MCF 10A (cell line): ENCODE measurements around the gene NYAP2. TPM values are rescaled to one million over a fixed set of nuclear protein-coding genes. Genes with fewer than 3 reads are reported as not detected.

Source experiments
- BruUV-seq: library from RNA; stranded (reverse); fragments of 400-500 nt; replicated peaks from 2 replicates; lab custom pipeline; 2021; lab: Mats Ljungman, UMichigan
- CTCF ChIA-PET: fragments of 300-600 bp; sonication (Branson Sonifier 250); formaldehyde crosslinking; extraction: SDS; loops from one replicate; lab custom pipeline; 2021; ENCODE audit warnings: antibody characterized with exemption, inconsistent platforms; lab: Yijun Ruan, JAX
- POLR2A ChIA-PET: fragments of 300-600, 350-650 bp; sonication (Branson Sonifier 250); formaldehyde crosslinking; extraction: SDS; loops from one replicate; lab custom pipeline; 2020; ENCODE audit warnings: antibody characterized with exemption, inconsistent platforms; lab: Yijun Ruan, JAX
- DNase-seq: peaks from one replicate; pipeline ENCODE4 v3.0.0-alpha.2; 2018; ENCODE audit not compliant: unreplicated experiment
- H3K27ac Mint-ChIP-seq: one replicate; pipeline ENCODE4 v1.8.0; 2022; ENCODE audit warnings: mild to moderate bottlenecking, low read depth, mixed read lengths; ENCODE audit not compliant: unreplicated experiment
- H3K27me3 Mint-ChIP-seq: one replicate; pipeline ENCODE4 v1.8.0; 2022; ENCODE audit warnings: mixed read lengths; ENCODE audit not compliant: insufficient read depth, unreplicated experiment
- H3K36me3 Mint-ChIP-seq: one replicate; pipeline ENCODE4 v1.8.0; 2022; ENCODE audit warnings: mild to moderate bottlenecking, moderate library complexity, mixed read lengths; ENCODE audit not compliant: insufficient read depth, unreplicated experiment
- H3K4me1 Mint-ChIP-seq: one replicate; pipeline ENCODE4 v1.8.0; 2022; ENCODE audit warnings: mixed read lengths; ENCODE audit not compliant: insufficient read depth, unreplicated experiment
- H3K4me3 Mint-ChIP-seq: one replicate; pipeline ENCODE4 v1.8.0; 2022; ENCODE audit warnings: mild to moderate bottlenecking, moderate library complexity, mixed read lengths; ENCODE audit not compliant: unreplicated experiment
- H3K9me3 Mint-ChIP-seq: one replicate; pipeline ENCODE4 v1.8.0; 2022; ENCODE audit warnings: mixed read lengths; ENCODE audit not compliant: unreplicated experiment
- CTCF ChIP-seq: fragments of 200-600 bp; IDR thresholded peaks from one replicate; pipeline ENCODE4 v1.8.0; 2022; ENCODE audit warnings: antibody characterized with exemption, mild to moderate bottlenecking; ENCODE audit not compliant: unreplicated experiment
- intact Hi-C: fragments of 100-400 bp; cut with micrococcal nuclease; formaldehyde crosslinking; loops from 2 replicates; pipeline ENCODE4 v1.14.1; 2022
- total RNA-seq: library from RNA; stranded (reverse); gene quantifications from 2 replicates; pipeline ENCODE4 v1.2.3, GENCODE V29; 2022

The NYAP2 gene
- total RNA-seq, 1 experiment from 2014 or later: not detected

DNA sequence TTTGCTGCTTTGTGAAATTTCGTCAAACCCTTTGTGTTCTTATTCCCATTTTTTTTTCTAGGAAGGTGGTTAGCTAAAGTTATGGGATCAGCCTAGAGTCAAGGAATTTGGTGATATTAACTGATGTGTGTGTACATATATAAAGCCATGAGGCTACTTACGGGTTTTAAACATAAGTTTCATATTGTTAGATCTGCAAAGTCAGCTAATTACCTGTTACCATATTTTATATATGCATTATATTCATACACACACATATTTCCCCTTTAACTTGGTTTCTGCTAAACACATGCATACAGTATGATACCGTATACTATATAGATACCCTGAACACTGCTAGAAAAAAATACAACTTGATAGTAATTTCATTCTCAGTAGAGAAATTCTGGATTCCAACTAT is 241.0 kb downstream of the NYAP2 start:
- no TSS peak for BruUV-seq
- ChIA-PET POLR2A (no interaction called here), CTCF (interaction anchor here (0.6 kb wide), 1 partner anchor 35 kb away, joined by 3 read pairs; no protein-coding TSS in a partner anchor)
- no peak for TF ChIP-seq CTCF
- no peak overlapping the region for H3K27ac Mint-ChIP-seq
- peaks cover 6% of the 10 kb centered on the region for H3K9me3 Mint-ChIP-seq
- peaks cover 10% of the 10 kb centered on the region for H3K27me3 Mint-ChIP-seq
- no peak for DNase-seq
- no peaks in the 10 kb centered on the region for H3K36me3 Mint-ChIP-seq
- peaks cover 5% of the 10 kb centered on the region for H3K4me1 Mint-ChIP-seq
- H3K4me3 Mint-ChIP-seq: no peak overlapping the region
- intact Hi-C loops: no loop called here

- no peaks in the 10 kb centered on the region for H3K36me3 Mint-ChIP-seq
- H3K4me3 Mint-ChIP-seq: no peak overlapping the region
- TF ChIP-seq CTCF: no peak
- intact Hi-C loops: no loop called here
- no peaks in the 10 kb centered on the region for H3K4me1 Mint-ChIP-seq
- no peaks in the 10 kb centered on the region for H3K27me3 Mint-ChIP-seq
- POLR2A ChIA-PET: no interaction called here
- BruUV-seq: no TSS peak
- no peak overlapping the region for H3K27ac Mint-ChIP-seq
- CTCF ChIA-PET: interaction anchor here (0.7 to 4.1 kb wide), 5 partner anchors 11 to 876 kb away, joined by 3 to 23 read pairs (median 3); no protein-coding TSS in a partner anchor
- no peak for DNase-seq
- H3K9me3 Mint-ChIP-seq: peaks cover 8% of the 10 kb centered on the region
Measured at GRCh38 chr2:225649274-225649673, 249.8 kb downstream of the NYAP2 start.

- BruUV-seq: no TSS peak
- DNase-seq: no peak
- Mint-ChIP-seq H3K27me3 (no peaks in the 10 kb centered on the region), H3K27ac (no peak overlapping the region), H3K4me1 (no peaks in the 10 kb centered on the region), H3K4me3 (no peak overlapping the region), H3K9me3 (peaks cover 6% of the 10 kb centered on the region), H3K36me3 (no peaks in the 10 kb centered on the region)
- intact Hi-C loops: no loop called here
- CTCF ChIA-PET: interaction anchor here (0.7 to 4.1 kb wide), 7 partner anchors 10 to 1511 kb away, joined by 3 to 23 read pairs (median 3); no protein-coding TSS in a partner anchor
- POLR2A ChIA-PET: no interaction called here
- TF ChIP-seq CTCF: no peak
Measured at GRCh38 chr2:225650041-225650440, 250.5 kb downstream of the NYAP2 start.

DNA sequence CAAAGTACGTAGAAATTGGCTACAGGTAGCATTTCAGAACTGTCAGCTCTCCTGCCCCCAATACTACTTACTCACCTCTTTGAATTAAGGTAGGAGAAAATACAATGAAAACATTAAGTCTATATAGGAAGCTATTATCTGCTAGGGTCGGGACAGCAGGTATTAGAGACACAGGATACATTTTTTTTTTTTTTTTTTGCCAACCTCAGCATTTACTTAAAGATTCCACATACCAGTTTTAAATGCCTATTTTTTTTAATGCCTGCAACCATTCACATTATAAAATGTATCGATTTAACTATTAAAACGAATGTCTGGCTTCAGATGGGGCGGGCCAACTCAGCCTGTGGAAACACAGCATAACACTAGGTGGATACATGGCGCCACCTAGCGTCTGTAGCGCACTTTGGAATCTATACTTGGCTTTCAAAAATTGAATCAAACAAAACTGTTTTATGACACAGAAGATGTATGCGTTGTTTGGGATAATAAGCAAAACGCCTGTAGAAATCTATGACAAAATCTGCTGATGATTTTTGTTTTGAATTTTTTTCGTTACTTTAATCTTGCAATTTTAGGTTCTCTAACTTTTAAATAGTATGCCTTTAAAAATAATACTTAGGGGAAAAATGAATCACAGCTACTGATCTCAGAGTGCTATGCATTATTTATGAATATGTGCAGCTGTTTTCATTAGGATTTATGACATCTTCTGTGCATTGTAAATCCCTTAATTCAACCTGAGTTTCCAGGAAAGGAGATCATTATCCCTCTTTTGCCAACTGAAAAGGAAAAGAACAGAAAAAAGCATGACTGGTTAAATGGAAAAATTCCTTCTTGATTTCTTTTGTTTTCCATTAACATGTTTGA is 261.0 kb downstream of the NYAP2 start:
- Mint-ChIP-seq H3K4me1 (no peaks in the 10 kb centered on the region), H3K27me3 (peaks cover 21% of the 10 kb centered on the region), H3K9me3 (no peaks in the 10 kb centered on the region), H3K36me3 (no peaks in the 10 kb centered on the region), H3K4me3 (no peak overlapping the region), H3K27ac (no peak overlapping the region)
- CTCF ChIA-PET: interaction anchor here (0.5 to 7.8 kb wide), 57 partner anchors 9 to 1714 kb away, joined by 3 to 78 read pairs (median 4); no protein-coding TSS in a partner anchor
- POLR2A ChIA-PET: interaction anchor here (0.6 to 1.4 kb wide), 4 partner anchors 535 to 636 kb away, joined by 3 to 5 read pairs (median 4); no protein-coding TSS in a partner anchor
- peak; percentile 77 for DNase-seq
- intact Hi-C loops: loop anchor here (1.0 to 2.0 kb wide), 5 partner anchors 377 to 1304 kb away; no protein-coding TSS in a partner anchor
- TF ChIP-seq CTCF: peak; percentile 77
- BruUV-seq: no TSS peak
